HG03025 (cell line): Measurements from ENCODE around the gene PLXDC1.
"Not testable (repeated sequence)": the region's sequence is repeated elsewhere in the genome, so short reads cannot be mapped to it uniquely, and the experiment has no call there.

Experiments
- ATAC-seq: cut with Tn5 transposase; IDR thresholded peaks from one replicate; pipeline ENCODE4 v1.9.1; 2021; ENCODE audit warnings: mild to moderate bottlenecking, moderate library complexity; ENCODE audit not compliant: unreplicated experiment, low FRiP score

Gene PLXDC1

GRCh38 chr17:39074676-39075075, 76.8 kb downstream of the PLXDC1 start:
- no peak for ATAC-seq

DNA sequence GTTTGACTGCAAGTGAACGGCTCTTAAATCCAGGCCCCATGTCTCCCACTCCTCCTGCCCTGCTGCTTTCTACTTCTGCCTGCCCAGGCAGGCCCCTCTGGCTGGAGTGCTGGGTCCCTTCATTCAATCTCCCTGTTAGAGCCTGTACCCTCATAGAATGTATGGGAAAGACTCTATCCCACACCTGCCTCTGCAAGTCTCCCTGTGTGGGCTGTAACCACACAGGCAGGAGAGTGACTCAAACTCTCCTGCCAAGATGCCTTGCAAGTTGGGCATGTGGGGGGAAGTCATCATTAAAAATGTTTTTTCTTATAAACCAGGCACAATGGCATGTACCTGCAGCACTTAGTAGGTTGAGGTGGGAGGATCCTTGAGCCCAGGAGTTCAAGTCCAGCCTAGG, 77.5 kb downstream of the PLXDC1 start:
- no peak for ATAC-seq

GRCh38 chr17:39073353-39073752, 78.1 kb downstream of the PLXDC1 start:
- no peak for ATAC-seq

- no peak for ATAC-seq
These were observed 79.9 kb downstream of the PLXDC1 start for GRCh38 chr17:39071573-39071972.

DNA sequence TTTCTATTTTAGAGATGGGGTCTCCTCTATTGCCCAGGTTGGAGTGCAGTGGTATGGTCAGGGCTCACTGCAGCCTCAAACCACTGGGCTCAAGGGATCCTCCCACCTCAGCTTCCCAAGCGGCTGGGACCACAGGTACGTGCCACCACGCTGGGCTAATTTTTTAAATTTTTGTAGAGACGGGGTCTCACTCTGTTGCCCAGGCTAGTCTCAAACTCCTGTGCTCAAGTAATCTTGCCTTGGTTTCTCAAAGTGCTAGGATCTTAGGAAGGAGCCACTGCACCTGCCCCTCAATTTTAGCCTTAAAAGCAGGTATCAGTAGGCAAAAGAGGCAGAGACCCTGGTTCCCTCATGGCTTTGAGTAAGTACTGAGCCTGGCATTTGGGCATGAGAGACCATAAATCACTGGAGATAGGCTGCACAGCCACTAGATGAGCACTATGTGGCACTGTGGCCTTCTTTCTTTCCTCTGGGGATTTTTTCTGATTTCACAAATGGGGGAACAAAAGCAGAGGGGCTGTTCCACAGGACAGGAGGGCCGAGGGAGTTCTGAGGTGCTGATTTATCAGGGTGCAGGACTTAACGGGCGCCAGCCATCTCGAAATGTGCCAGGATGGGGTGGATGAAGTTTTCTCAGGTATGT, 82.2 kb downstream of the PLXDC1 start:
- no peak for ATAC-seq

DNA sequence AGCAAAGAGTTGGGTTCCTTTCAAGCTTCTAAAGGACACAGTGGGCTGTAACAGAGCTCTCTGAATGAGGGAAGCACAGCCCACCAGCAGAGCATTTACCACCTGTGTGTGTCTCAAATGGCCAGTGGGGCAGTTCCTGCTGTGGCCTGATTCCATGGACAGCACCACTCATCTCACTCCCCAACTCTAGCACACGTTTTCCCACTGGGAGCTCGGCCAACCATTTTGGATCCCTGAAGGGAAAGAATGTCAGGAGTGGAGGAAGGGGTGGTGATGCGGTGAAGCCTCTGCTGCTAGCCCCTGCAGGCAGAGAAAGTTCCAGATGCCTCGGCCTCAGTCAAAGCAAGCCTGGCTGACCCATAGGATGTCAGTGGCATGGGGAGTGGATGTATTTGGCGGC, 86.6 kb downstream of the PLXDC1 start:
- no peak for ATAC-seq

DNA sequence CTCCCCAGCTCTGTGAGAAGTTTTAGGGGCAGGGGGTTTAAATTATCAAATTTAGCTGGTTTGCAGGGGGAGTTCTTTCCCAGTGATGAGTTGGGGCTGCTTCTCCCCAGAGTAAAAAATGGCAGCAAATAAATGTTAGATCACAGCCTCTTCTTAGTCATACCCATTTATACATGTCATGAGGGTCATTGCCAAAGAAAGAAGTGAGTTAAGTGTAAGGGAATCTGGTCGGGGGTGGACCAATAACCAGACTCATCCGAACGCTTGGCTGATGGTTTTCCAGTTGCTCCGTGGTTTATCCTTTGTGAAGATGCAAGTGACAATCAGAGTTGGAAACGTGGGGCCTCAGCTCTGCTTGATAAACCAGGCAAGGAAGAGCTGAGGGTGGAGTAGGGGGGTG, 87.1 kb downstream of the PLXDC1 start:
- ATAC-seq, result no peak

- ATAC-seq, result no peak
These were observed 87.8 kb downstream of the PLXDC1 start for GRCh38 chr17:39063681-39064069.

DNA sequence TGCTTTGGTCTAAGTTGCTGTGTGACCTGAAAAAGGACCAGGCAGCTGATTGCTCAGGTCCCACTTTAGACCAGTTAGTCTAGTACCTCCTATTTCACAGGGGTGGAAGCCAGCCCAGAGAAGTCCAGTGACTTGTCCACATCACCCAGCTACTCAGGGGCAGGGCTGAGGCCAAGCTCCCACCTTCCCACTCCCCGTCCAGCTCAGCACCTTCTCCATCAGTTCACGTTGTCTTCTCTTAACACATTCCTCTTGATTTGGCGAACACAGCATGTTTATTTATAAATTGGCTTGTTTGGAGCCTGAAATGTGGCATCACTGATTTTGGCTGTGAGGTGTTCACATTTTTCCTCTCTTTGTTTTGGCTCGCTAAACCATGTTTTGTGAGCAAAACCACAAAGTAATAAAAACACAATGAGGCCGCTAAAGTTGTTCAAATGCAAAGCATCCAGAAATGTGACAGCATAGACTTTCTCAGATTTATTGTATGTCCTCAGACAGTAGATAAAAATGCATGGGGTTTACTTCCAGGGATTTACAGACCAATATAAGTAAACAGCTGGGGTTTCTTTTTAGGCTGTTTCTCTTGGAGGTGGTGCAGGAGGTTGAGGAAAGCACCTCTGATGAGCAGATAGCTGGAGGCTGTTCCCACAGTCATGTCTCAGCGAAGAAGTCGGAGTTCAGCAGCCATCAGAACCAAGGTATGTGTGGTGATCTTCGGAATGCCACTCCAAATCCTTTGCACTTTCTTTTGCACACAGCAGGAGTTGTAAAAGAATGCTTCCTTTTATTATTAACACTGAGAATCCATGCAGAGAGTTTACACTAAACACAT, 88.4 kb downstream of the PLXDC1 start:
- no peak for ATAC-seq

DNA sequence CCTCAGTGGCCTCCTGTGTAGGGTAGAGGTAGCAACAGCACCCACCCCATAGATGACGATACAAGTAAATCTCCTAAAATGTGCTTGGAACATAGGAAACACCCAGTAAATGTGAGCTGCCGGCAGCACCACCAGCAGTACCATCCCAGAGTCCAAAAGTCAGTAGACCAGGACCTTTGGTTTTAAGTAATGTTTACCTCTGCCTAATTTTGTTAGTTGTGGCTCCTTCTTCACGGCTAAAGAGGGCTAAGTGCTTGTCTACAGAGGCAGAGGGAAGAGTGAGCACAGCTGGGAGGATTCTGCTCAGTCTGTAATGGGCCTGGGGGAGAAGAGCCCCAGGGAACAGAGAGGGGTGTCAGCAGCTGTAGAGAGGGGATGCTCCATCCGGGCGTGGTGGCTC, 92.9 kb downstream of the PLXDC1 start:
- ATAC-seq, result no peak

DNA sequence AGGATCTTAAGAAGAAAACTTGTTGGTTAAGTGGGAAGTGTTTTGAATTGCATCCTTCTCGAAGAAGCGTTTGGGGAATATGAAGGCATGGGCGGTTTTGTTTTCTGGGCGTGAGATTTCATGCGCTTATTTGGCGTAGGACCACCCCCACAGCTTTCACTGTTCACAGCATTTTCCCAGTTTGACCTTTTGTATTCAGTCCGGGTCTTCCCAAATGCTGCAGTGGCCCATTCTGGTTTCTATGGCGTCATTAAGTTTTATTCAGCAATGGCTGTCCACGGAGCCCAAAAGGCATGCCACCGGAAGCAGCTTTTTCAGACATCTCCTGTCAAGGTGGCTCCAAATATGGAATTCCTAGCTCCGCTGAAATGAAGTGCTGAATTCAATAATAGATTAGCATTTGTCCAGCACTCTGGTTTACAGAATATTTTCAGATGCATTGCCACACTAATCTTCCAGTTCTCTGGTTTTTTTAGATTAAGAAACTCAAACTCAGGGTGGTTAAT, 93.7 kb downstream of the PLXDC1 start:
- no peak for ATAC-seq

GRCh38 chr17:39054111-39054645, 97.3 kb downstream of the PLXDC1 start:
- no peak for ATAC-seq

DNA sequence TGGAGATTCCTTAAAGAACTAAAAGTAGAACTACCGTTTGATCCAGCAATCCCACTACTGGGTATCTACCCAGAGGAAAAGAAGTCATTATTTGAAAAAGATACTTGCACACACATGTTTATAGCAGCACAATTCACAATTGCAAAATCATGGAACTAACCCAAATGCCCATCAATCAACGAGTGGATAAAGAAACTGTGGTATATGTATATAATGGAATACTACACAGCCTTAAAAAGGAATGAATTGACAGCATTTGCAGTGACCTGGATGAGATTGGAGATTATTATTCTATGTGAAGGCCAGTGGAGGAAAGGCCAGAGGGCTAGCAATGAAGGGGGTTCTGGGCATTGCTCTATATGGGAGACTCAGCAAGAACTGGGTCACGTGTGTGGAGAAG, 99.0 kb downstream of the PLXDC1 start:
- not testable (repeated sequence) for ATAC-seq

GRCh38 chr17:39051001-39051585, 100.3 kb downstream of the PLXDC1 start:
- ATAC-seq, result no peak

DNA sequence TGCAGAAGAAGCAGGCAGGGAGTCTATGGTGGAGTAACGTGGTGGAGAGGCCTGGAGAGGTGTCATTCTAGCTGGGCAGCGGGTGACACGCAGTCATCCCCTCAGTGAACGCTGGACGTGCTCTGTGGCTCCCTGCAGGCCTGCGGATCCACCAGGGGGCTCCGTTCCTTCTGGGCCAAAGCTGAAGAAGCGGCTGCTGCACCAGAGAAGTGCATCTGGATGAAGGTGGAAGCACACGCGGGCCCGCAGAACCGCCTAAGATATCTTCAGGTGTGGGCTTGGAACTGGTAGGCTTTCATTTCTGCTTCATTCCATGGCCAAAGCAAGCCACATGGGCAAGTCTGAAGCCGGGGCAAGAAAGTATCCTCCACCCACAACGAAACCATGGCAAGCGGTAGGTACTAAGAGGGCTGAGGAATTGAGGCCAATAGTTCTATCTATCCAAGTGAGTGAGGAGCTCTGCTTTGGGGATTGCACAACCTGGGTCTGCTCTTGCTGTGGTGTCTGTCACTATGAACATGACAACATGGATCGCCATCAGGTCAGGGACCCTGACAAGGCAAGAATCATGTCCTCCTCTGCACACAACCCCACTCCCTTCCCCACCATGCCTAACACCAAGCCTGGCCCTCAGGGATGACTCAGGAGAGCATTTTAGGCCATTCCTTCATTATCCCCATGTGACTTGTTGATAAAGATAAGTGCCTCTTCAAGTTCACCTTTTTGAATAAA, 105.3 kb downstream of the PLXDC1 start:
- no peak for ATAC-seq

DNA sequence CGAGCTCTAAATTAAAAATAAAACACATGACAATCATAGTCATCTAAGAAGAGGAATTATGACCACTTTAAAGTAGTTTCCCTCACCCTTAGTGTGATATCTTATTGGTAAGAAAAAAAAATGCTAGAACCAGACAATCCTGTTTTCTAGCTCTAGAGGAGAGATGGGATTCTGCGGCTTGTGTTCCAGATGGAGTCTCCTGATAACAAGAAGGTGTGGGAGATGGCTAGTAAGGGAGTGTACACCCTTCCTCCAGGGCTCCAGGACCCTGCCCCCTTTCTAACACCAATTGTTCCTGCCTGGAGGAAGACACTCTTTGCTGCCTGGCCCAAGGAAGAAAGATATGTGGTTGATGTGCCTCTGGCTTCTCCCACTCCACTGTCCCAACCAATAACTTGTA, 115.4 kb downstream of the PLXDC1 start:
- no peak for ATAC-seq

DNA sequence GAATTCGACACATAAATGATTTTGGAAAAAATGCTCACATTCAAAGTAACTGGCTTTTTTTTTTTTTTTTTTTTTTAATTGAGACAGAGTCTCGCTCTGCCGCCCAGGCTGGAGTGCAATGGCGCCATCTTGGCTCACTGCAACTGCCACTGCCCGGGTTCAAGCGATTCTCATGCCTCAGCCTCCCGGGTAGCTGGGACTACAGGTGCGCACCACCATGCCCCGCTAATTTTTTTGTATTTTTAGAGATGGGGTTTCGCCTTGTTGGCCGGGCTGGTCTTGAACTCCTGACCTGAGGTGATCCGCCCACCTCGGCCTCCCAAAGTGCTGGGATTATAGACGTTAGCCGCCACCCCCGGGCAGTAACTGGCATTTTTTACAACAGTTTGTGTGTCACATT, 115.9 kb downstream of the PLXDC1 start:
- ATAC-seq, result not testable (repeated sequence)

DNA sequence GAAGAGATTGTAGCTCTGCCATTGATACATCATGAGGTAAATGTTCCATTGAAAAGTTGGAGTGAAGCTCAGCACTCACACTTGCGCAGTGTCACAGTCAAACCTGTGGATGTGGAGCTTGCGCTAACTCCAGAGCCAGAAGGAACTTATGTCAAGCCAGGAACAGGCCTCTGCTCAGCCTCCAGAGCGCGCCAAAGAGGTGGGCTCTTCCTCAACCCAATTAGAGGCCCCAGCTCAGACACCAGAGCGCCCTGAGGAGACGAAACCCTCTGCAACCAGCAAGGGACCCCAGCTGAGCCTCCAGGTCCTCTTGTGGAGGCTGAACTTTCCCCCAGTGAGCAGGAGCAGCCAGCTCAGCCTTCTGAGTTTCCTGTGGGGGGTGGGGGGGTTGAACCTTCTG, 122.7 kb downstream of the PLXDC1 start:
- no peak for ATAC-seq

DNA sequence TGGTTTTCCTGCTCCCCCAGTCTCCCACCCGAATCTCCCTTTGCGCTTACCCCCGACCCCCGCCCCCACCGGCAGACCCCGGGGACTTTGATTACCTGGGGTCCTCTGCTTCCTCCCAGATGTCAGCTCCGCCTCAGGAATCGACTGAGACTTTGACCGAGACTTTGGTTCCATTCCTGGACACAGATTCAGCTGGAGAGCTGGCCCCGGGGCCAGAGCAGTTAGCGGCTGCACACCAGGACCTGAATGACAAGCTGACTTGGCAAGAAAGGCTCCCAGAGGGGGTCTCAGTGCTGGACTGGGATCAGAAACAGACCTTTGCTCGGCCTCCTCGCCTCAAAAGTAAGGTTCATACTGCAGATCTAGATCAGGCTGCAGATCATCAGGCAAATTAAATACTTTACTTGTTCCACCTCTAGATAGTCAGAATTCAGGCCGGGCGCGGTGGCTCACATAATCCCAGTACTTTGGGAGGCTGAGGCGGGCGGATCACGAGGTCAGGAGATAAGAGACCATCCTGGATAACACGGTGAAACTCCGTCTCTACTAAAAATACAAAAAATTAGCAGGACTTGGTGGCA, 123.9 kb downstream of the PLXDC1 start:
- no peak for ATAC-seq

DNA sequence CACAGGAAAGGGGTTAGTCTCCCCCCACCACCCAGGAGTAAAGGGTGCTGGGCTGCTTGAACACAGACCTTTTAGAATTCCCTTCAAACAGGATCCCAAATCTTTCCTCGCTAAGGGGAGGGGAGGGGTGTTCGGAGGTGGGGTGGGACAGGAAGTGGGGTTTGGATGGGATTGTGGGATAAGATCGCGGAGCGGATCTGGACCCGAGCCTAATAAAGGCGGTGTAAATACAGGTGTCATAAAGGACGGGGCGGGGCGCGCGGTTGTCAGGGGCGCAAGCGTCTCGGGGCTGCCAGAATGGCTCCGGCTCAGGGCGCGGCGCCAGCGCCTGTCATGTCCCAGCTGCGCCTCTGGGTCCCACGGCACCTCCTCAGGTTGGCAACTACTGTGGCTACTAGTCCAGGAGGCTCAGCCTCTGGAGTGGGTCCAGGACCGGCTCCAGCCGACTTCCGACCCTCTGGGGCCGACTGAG, 124.4 kb downstream of the PLXDC1 start:
- ATAC-seq, result no peak
